GM23248 (cell line): ENCODE data around the gene CST4.
"Not testable (repeated sequence)": the region's sequence is repeated elsewhere in the genome, so short reads cannot be mapped to it uniquely, and the experiment has no call there.

Source experiments
- EZH2 ChIP-seq: fragments of 200-600 bp; sonication (generic); IDR thresholded peaks from 2 replicates; pipeline ENCODE4 v1.6.1; 2018; ENCODE audit warnings: antibody characterized with exemption, mild to moderate bottlenecking; ENCODE audit not compliant: insufficient read depth, poor library complexity, severe bottlenecking
- EZH2phosphoT487 ChIP-seq: fragments of 200-600 bp; sonication (generic); IDR thresholded peaks from 2 replicates; pipeline ENCODE4 v1.6.1; 2018; ENCODE audit warnings: antibody characterized with exemption, moderate library complexity, mild to moderate bottlenecking, low read depth; ENCODE audit not compliant: insufficient read depth

- not testable (repeated sequence) for TF ChIP-seq EZH2, EZH2phosphoT487
These were observed 5.6 kb upstream of the CST4 start for GRCh38 chr20:23694178-23695067.
